ENCODE results near the gene NPRL2. TPM values are rescaled to one million over a fixed set of nuclear protein-coding genes. Genes with fewer than 3 reads are reported as not detected.

The NPRL2 gene
- polyA plus RNA-seq, 4 donors = 16.2 to 31.8 (median 21.3) TPM

DNA sequence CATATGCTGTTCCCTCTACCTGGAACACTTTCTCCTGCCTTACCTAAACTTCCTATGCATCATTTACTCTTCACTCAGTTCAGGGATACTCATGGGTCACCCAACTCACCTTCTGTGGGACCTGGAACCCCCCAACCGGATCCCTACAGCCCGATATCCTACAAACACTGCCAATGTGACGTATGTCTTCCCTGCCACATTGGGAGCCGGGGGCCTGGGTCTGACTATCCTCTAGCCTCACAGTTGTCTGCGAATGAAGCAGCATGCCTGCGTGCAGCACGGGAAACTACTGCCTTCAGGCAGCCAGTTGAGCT, 405 bp downstream of the NPRL2 start:
- DNase-seq = no peak
- Histone ChIP-seq H3K27me3 (ENCODE audit: control insufficient read depth in 3 of 3, insufficient read depth in 3 of 3, low read length in 3 of 3) (no peaks in the 10 kb centered on the region), H3K4me1 (ENCODE audit: control insufficient read depth in 3 of 3, insufficient read depth in 2 of 3, low read depth in 1 of 3, low read length in 2 of 3) (peaks cover 2 to 28% (median 10%) of the 10 kb centered on the region in 3 donors), H3K4me3 (ENCODE audit: low read depth in 1 of 3, low read length in 3 of 3) (peak overlapping the region in 2 of 3 donors; percentile 55 to 92), H3K9me3 (ENCODE audit: control insufficient read depth in 2 of 2, insufficient read depth in 1 of 2, low read depth in 1 of 2, low read length in 1 of 2) (no peaks in the 10 kb centered on the region), H3K27ac (ENCODE audit: low read depth in 1 of 3, low read length in 2 of 3) (peak overlapping the region; percentile 79 to 97 (median 92)), H3K36me3 (ENCODE audit: control insufficient read depth in 3 of 3, insufficient read depth in 2 of 3, low read depth in 1 of 3, low read length in 3 of 3) (peaks cover 9 to 58% (median 11%) of the 10 kb centered on the region in 3 donors)
- no peak for FAIRE-seq
- WGBS, 3 donors = 14 to 28% (median 20%) methylated on average over 7 of the region's 7 CpGs

GRCh38 chr3:50347187-50347813, 3.3 kb downstream of the NPRL2 start:
- H3K9me3 ChIP-seq (ENCODE audit: control insufficient read depth in 2 of 2, insufficient read depth in 1 of 2, low read depth in 1 of 2, low read length in 1 of 2) = no peaks in the 10 kb centered on the region
- WGBS, 3 donors = 26 to 27% (median 27%) methylated on average over 14 of the region's 14 CpGs
- peaks cover 2 to 29% (median 10%) of the 10 kb centered on the region in 3 donors for H3K4me1 ChIP-seq (ENCODE audit: control insufficient read depth in 3 of 3, insufficient read depth in 2 of 3, low read depth in 1 of 3, low read length in 2 of 3)
- H3K4me3 ChIP-seq (ENCODE audit: low read depth in 1 of 3, low read length in 3 of 3) = no peak overlapping the region
- peaks cover 0 to 40% (median 2%) of the 10 kb centered on the region in 3 donors for H3K36me3 ChIP-seq (ENCODE audit: control insufficient read depth in 3 of 3, insufficient read depth in 2 of 3, low read depth in 1 of 3, low read length in 3 of 3)
- no peak for FAIRE-seq
- no peaks in the 10 kb centered on the region for H3K27me3 ChIP-seq (ENCODE audit: control insufficient read depth in 3 of 3, insufficient read depth in 3 of 3, low read length in 3 of 3)
- H3K27ac ChIP-seq (ENCODE audit: low read depth in 1 of 3, low read length in 2 of 3) = no peak overlapping the region
- DNase-seq = peak; percentile 73 to 83

GRCh38 chr3:50345586-50346234, 4.9 kb downstream of the NPRL2 start, which contains the start of gene ZMYND10:
Gene ZMYND10 (minus strand): TSS chr3:50345732. CDS start chr3:50345579, 153 bp downstream.
- H3K27ac ChIP-seq (ENCODE audit: low read depth in 1 of 3, low read length in 2 of 3) = no peak within 1 kb of the TSS
- FAIRE-seq (no peak), DNase-seq (peak; percentile 40 to 57)
- peak within 1 kb of the TSS in 1 of 3 donors; percentile 22 for H3K4me3 ChIP-seq (ENCODE audit: low read depth in 1 of 3, low read length in 3 of 3)
- H3K36me3 ChIP-seq (ENCODE audit: control insufficient read depth in 3 of 3, insufficient read depth in 2 of 3, low read depth in 1 of 3, low read length in 3 of 3) = peaks cover 0 to 31% (median 2%) of the 10 kb centered on the region in 3 donors
- peaks cover 0 to 13% (median 0%) of the 10 kb centered on the region in 3 donors for H3K27me3 ChIP-seq (ENCODE audit: control insufficient read depth in 3 of 3, insufficient read depth in 3 of 3, low read length in 3 of 3)
- WGBS, 3 donors = 7 to 11% (median 9%) methylated on average over 43 to 45 of the region's 45 CpGs
- peaks cover 2 to 27% (median 10%) of the 10 kb centered on the region in 3 donors for H3K4me1 ChIP-seq (ENCODE audit: control insufficient read depth in 3 of 3, insufficient read depth in 2 of 3, low read depth in 1 of 3, low read length in 2 of 3)
- H3K9me3 ChIP-seq (ENCODE audit: control insufficient read depth in 2 of 2, insufficient read depth in 1 of 2, low read depth in 1 of 2, low read length in 1 of 2) = no peaks in the 10 kb centered on the region

GRCh38 chr3:50345008-50345407, 5.6 kb downstream of the NPRL2 start:
- FAIRE-seq (no peak), DNase-seq (no peak)
- no peaks in the 10 kb centered on the region for H3K9me3 ChIP-seq (ENCODE audit: control insufficient read depth in 2 of 2, insufficient read depth in 1 of 2, low read depth in 1 of 2, low read length in 1 of 2)
- peaks cover 2 to 23% (median 9%) of the 10 kb centered on the region in 3 donors for H3K4me1 ChIP-seq (ENCODE audit: control insufficient read depth in 3 of 3, insufficient read depth in 2 of 3, low read depth in 1 of 3, low read length in 2 of 3)
- peaks cover 0 to 19% (median 0%) of the 10 kb centered on the region in 3 donors for H3K27me3 ChIP-seq (ENCODE audit: control insufficient read depth in 3 of 3, insufficient read depth in 3 of 3, low read length in 3 of 3)
- H3K4me3 ChIP-seq (ENCODE audit: low read depth in 1 of 3, low read length in 3 of 3) = peak overlapping the region in 1 of 3 donors; percentile 22
- H3K27ac ChIP-seq (ENCODE audit: low read depth in 1 of 3, low read length in 2 of 3) = no peak overlapping the region
- H3K36me3 ChIP-seq (ENCODE audit: control insufficient read depth in 3 of 3, insufficient read depth in 2 of 3, low read depth in 1 of 3, low read length in 3 of 3) = peaks cover 0 to 31% (median 2%) of the 10 kb centered on the region in 3 donors
- 68 to 77% (median 71%) methylated on average over 7 to 8 of the region's 8 CpGs for WGBS, 3 donors

- WGBS, 3 donors = 85 to 90% (median 90%) methylated on average over 12 to 13 of the region's 13 CpGs
- Histone ChIP-seq H3K27me3 (ENCODE audit: control insufficient read depth in 3 of 3, insufficient read depth in 3 of 3, low read length in 3 of 3) (peaks cover 0 to 26% (median 0%) of the 10 kb centered on the region in 3 donors), H3K9me3 (ENCODE audit: control insufficient read depth in 2 of 2, insufficient read depth in 1 of 2, low read depth in 1 of 2, low read length in 1 of 2) (no peaks in the 10 kb centered on the region), H3K36me3 (ENCODE audit: control insufficient read depth in 3 of 3, insufficient read depth in 2 of 3, low read depth in 1 of 3, low read length in 3 of 3) (peaks cover 0 to 15% (median 2%) of the 10 kb centered on the region in 3 donors), H3K4me3 (ENCODE audit: low read depth in 1 of 3, low read length in 3 of 3) (no peak overlapping the region), H3K27ac (ENCODE audit: low read depth in 1 of 3, low read length in 2 of 3) (no peak overlapping the region), H3K4me1 (ENCODE audit: control insufficient read depth in 3 of 3, insufficient read depth in 2 of 3, low read depth in 1 of 3, low read length in 2 of 3) (peaks cover 0 to 20% (median 0%) of the 10 kb centered on the region in 3 donors)
- FAIRE-seq (no peak), DNase-seq (no peak)
Observed at GRCh38 chr3:50342813-50343633, 7.6 kb downstream of the NPRL2 start.

GRCh38 chr3:50341996-50342650, 8.5 kb downstream of the NPRL2 start:
- FAIRE-seq (no peak), DNase-seq (no peak)
- peaks cover 0 to 26% (median 0%) of the 10 kb centered on the region in 3 donors for H3K27me3 ChIP-seq (ENCODE audit: control insufficient read depth in 3 of 3, insufficient read depth in 3 of 3, low read length in 3 of 3)
- peaks cover 0 to 7% (median 0%) of the 10 kb centered on the region in 3 donors for H3K36me3 ChIP-seq (ENCODE audit: control insufficient read depth in 3 of 3, insufficient read depth in 2 of 3, low read depth in 1 of 3, low read length in 3 of 3)
- no peaks in the 10 kb centered on the region for H3K9me3 ChIP-seq (ENCODE audit: control insufficient read depth in 2 of 2, insufficient read depth in 1 of 2, low read depth in 1 of 2, low read length in 1 of 2)
- no peak overlapping the region for H3K27ac ChIP-seq (ENCODE audit: low read depth in 1 of 3, low read length in 2 of 3)
- H3K4me1 ChIP-seq (ENCODE audit: control insufficient read depth in 3 of 3, insufficient read depth in 2 of 3, low read depth in 1 of 3, low read length in 2 of 3) = peaks cover 0 to 24% (median 0%) of the 10 kb centered on the region in 3 donors
- H3K4me3 ChIP-seq (ENCODE audit: low read depth in 1 of 3, low read length in 3 of 3) = no peak overlapping the region
- WGBS, 3 donors = 94 to 97% (median 94%) methylated on average over 13 of the region's 13 CpGs

- DNase-seq (no peak), FAIRE-seq (no peak)
- 92 to 96% (median 94%) methylated on average over 9 of the region's 9 CpGs for WGBS, 3 donors
- peaks cover 0 to 26% (median 0%) of the 10 kb centered on the region in 3 donors for H3K27me3 ChIP-seq (ENCODE audit: control insufficient read depth in 3 of 3, insufficient read depth in 3 of 3, low read length in 3 of 3)
- no peaks in the 10 kb centered on the region for H3K9me3 ChIP-seq (ENCODE audit: control insufficient read depth in 2 of 2, insufficient read depth in 1 of 2, low read depth in 1 of 2, low read length in 1 of 2)
- H3K4me3 ChIP-seq (ENCODE audit: low read depth in 1 of 3, low read length in 3 of 3) = peak overlapping the region in 1 of 3 donors; percentile 27
- H3K4me1 ChIP-seq (ENCODE audit: control insufficient read depth in 3 of 3, insufficient read depth in 2 of 3, low read depth in 1 of 3, low read length in 2 of 3) = peaks cover 0 to 24% (median 0%) of the 10 kb centered on the region in 3 donors
- H3K27ac ChIP-seq (ENCODE audit: low read depth in 1 of 3, low read length in 2 of 3) = peak overlapping the region in 2 of 3 donors; percentile 34 to 88
- H3K36me3 ChIP-seq (ENCODE audit: control insufficient read depth in 3 of 3, insufficient read depth in 2 of 3, low read depth in 1 of 3, low read length in 3 of 3) = peaks cover 0 to 7% (median 0%) of the 10 kb centered on the region in 3 donors
Observed at GRCh38 chr3:50341537-50341936, 9.0 kb downstream of the NPRL2 start.

Data from small intestine (tissue), 7 donors.